ENCODE data around the gene TOR3A. TPM values are rescaled to one million over a fixed set of nuclear protein-coding genes. Genes with fewer than 3 reads are reported as not detected.
"Not testable (repeated sequence)": the region's sequence is repeated elsewhere in the genome, so short reads cannot be mapped to it uniquely, and the experiment has no call there.

Gene TOR3A
- total RNA-seq, 1 experiment from 2014 or later, result 41.8 TPM

DNA sequence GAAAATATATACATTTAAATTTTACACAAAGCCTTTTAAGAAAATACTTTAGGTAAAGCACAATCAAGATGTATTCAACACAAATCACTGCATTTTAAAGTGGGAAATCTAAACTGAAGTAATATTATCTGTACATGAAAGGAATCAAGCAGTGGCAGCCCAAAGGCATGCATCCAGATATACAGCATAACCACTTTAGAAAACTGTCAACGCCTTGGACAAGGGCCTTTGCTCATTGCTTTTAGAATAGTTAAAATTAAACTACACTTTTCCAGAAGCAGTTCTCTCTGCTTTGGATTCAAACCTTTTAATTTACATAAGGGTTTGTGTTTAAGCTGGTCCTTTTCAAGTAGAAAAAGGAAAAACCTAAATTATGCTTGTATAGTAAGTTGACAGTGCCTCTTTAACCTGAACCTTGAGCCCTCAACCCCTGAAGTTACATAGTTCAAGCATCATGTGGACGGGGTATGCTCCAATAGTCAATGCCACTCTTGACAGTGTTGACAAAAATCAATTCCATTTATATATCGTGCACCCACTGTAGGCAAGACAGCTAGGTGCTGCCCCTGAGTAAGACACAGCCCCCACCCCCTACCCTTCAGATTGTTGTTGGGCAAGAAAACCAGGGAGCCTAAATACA lies 22.9 kb downstream of the TOR3A start:
- DNase-seq (ENCODE audit: low spot score), result no peak

- DNase-seq (ENCODE audit: low spot score), result peak; percentile 62
These were observed 23.5 kb downstream of the TOR3A start for GRCh38 chr1:179105393-179105792.

DNA sequence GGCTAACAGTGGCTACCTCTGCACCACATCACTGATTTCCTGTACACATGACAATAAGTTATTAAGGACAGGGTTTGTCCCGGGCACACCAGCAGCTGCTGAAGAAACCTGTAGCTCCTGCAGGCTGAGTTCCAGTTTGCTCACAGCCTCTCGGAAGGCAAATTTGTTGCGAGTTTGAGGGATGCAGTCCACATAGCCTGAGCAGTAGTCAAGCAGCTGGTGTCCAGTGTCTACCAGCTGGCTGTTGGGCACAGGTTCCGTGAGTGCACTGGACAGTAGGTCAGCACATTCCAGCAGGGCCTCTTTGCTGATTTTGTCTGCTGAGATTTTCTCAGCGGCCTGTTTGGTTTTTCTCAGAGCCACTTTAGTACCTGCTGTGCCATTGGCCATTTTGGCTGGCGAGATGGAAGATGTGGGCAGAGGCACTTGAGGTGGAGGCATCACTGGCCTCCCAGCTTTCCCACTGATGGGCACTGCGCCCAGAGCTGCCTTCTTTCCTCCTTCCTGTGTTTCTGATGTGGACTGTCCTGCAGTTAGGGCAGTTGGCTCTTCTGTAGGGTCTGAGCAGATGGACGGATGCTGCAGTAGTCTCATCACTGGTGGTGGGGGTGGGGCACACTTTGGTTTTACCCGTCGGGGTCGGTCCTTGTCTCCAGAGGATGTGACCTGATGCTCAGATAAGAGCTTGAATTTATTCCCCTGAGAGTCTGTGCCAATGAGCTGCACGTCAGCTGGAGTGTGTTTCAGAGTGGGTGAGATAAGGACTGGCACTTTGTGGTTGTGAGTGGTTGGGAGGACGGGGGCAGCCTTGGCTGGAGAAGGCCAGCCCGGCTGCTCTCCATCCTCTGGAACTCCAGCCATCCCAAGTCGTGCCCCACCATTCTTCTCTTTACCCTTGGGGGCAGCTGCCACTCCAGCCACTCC lies 26.1 kb downstream of the TOR3A start:
- DNase-seq (ENCODE audit: low spot score), result no peak

DNA sequence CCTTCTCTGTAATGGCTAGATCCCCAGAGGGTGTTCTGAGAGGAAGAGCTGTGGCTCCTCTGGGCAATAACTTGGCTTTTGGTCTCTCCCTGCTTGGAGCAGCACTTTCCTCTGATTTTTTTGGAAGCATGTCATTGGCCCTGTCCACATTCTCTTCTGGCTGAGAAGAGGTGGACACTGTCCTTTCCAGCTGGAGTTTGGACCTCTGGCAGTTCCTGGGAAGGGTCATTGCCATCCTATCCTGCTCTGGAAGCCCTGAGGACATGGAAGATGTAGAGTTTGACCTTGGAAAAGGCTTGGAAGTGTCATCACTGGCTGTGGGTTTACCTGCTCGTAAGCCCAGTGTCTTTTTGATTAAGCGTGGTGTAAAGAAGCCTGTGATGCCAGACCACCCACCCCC lies 26.8 kb downstream of the TOR3A start:
- DNase-seq (ENCODE audit: low spot score), result no peak

DNA sequence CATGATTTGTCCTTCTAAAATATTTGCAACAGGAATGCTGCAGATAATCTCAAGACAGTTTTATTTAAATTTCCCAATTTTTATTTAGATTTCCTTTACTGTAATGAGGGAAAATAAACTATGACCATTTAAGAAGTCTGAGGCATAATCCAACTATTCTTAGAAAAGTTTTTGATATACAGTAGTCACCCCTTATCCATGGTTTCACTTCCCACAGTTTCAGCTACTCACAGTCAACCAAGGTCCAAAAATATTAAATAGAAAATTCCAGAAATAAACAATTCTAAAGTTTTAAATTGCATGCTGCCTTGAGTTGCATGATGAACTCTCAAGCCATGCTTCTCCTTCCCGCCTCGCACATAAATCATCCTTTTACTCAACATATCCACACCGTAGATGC lies 33.3 kb downstream of the TOR3A start:
- DNase-seq (ENCODE audit: low spot score), result no peak

DNA sequence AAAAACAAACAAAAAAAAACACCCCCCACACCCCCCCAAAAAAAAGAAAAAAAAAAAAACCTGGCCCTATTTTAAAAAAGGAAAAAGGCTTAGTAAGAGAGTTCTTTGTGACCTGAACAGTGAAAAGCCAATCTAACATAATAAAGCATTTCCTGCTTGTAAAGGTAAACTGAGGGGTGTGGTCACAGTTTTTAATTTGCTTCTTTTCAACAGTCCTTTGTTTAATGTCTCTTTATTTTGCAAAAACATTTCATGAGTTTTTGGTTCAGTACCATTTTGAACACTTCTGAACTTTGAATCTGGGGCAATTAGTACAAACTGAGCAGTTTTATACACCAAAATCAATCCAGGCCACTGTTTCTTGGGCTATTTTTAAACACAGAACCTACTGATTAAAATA lies 37.6 kb downstream of the TOR3A start:
- DNase-seq (ENCODE audit: low spot score), result no peak

- no peak for DNase-seq (ENCODE audit: low spot score)
These were observed 38.9 kb downstream of the TOR3A start for GRCh38 chr1:179120736-179121135.

DNA sequence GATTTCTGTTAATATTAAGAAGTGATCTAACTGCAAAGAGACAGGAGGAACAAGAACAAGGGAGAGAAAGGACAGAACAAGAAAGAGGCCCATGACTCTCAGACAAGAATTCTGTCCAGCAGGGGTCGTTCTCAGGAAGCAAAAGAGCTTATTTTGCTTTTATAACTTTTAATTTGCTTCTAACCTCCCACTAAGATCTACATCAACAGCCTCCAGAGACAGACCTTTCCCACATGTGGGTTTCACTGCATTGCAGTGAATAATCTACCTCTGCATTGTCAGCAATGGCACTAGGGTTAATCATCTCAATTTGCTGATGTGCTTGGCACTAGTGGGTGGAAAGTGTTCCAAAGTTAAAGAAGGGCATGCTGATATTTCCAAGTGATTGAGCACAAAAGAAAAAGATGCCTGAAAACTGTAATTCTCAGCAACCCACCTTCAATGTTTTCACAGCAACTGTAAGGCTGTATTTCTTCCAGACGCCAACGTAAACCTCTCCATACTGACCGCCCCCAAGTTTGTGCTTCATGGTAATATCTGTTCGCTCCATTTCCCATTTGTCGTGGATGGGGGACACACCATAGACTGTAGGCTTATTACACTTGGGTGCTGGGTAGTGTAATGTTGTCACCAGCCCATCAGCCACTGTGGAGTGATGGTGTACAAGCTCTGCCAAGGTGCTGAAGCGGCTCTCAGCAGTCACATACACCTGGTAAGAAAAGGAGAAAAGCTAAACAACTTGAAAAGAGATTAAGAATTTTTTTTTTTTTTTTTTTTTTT lies 39.5 kb downstream of the TOR3A start:
- peak; percentile 71 for DNase-seq (ENCODE audit: low spot score)

DNA sequence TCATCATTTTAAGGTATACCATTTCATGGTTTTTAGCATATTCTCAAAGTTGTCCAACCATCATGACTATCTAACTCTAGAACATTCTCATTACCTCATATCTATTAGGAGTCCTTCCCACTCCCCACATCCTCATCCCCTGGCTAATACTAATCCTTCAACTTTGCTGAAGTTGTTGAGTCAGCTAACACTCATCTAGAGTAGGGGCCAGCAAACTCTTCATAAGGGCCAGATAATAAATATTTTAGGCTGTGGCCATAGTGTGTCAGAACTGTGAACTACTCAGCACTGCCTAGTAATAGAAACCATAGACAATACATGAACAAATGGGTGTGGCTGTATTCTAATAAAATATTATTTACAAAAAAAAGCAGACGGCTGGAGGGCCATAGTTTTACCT lies 43.0 kb downstream of the TOR3A start:
- no peak for DNase-seq (ENCODE audit: low spot score)

- DNase-seq (ENCODE audit: low spot score), result no peak
These were observed 44.6 kb downstream of the TOR3A start for GRCh38 chr1:179126338-179127060.

GRCh38 chr1:179127163-179127895 lies 45.5 kb downstream of the TOR3A start:
- DNase-seq (ENCODE audit: low spot score), result no peak

DNA sequence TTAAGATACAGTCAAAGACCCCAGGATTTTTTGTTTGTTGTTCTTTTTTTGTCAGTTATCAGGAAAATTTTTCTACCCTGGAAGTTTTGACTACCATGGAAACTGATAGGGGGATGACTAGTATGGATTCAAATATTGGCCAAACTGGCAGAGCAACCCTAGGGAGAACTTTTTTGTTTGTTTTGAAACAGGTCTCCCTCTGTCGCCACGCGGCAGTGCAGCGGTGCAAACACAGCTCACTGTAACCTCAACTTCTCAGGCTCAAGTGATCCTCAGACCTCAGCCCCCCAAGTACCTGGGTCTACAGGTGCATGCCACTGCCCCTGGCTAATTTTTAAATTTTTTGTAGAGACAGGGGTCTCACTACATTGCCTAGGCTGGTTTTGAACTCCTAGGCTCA lies 46.6 kb downstream of the TOR3A start:
- no peak for DNase-seq (ENCODE audit: low spot score)

GRCh38 chr1:179129702-179130473 lies 48.0 kb downstream of the TOR3A start:
- DNase-seq (ENCODE audit: low spot score), result no peak

DNA sequence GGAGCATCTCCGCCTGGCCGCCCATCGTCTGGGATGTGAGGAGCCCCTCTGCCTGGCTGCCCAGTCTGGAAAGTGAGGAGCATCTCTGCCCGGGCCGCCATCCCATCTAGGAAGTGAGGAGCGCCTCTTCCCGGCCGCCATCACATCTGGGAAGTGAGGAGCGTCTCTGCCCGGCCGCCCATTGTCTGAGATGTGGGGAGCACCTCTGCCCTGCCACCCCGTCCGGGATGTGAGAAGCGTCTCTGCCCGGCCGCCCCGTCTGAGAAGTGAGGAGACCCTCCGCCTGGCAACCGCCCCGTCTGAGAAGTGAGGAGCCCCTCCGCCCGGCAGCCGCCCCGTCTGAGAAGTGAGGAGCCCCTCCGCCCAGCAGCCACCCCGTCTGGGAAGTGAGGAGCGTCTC lies 53.3 kb downstream of the TOR3A start:
- DNase-seq (ENCODE audit: low spot score), result not testable (repeated sequence)

DNA sequence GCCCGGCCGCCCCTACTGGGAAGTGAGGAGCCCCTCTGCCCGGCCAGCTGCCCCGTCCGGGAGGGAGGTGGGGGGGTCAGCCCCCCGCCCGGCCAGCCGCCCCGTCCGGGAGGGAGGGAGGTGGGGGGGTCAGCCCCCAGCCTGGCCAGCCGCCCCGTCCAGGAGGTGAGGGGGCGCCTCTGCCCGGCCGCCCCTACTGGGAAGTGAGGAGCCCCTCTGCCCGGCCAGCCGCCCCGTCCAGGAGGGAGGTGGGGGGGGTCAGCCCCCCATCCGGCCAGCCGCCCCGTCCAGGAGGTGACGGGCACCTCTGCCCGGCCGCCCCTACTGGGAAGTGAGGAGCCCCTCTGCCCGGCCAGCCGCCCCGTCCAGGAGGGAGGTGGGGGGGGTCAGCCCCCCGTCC lies 53.8 kb downstream of the TOR3A start:
- not testable (repeated sequence) for DNase-seq (ENCODE audit: low spot score)

- no peak for DNase-seq (ENCODE audit: low spot score)
These were observed 55.9 kb downstream of the TOR3A start for GRCh38 chr1:179137617-179138255.

GRCh38 chr1:179138755-179139154 lies 56.9 kb downstream of the TOR3A start:
- DNase-seq (ENCODE audit: low spot score), result not testable (repeated sequence)

DNA sequence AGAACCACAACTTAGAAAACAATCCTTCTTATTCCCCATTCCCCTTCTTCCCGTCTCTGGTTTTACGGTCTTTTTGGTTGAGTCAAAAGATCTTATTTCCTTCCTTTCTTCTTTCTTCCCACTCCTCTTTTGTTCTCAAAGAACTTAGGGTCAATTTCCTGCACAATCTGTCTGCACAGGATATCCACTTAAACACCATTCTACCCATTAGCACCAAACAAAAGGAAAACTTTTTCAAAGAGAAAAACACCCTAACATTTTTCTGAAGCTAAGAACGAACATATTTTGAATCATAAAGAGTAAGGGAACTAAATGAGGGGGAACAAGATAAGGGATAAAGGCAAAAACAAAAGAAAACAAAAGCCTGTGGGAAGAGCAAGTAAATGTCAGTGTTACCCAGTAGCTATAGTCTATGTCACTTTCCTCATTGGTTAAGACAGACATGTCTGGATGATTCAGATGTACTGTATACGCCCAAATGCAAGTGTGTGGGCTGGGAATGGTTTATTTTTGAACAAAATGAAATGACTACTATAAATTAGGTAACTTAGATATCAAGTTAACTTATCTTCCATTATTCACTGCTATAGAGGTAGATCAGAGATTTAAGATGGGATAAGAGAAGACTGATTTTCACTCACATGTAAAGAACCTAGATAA lies 59.9 kb downstream of the TOR3A start:
- DNase-seq (ENCODE audit: low spot score), result no peak

DNA sequence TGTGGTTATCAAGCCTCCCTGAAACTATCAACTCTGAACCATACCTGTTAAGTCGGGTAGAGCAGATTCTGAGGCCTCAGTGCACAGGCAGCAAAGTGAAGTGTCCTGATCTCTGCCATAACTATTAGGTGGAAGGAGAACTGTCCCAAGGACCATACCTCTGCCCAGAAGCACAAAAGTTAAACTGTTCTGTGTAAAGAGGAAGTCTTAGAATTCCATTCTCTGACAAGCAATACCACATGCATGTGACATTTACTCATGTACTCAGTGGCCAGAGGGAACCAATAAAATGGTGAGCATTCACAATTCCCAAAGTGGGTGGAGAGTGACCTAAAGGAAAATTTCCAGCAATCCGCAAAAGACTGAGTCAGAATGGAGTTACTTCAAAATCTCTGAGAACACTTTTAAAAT lies 61.0 kb downstream of the TOR3A start:
- peak; percentile 64 for DNase-seq (ENCODE audit: low spot score)
